Endothelial cell of hepatic sinusoid (primary cell): ENCODE measurements around the gene BET1L.

Experiments used
- in situ Hi-C: cut with HindIII; loops from 2 replicates; pipeline ENCODE4 v1.10.0; 2017; ENCODE audit warnings: low sequenced_read_pairs

The BET1L gene

DNA sequence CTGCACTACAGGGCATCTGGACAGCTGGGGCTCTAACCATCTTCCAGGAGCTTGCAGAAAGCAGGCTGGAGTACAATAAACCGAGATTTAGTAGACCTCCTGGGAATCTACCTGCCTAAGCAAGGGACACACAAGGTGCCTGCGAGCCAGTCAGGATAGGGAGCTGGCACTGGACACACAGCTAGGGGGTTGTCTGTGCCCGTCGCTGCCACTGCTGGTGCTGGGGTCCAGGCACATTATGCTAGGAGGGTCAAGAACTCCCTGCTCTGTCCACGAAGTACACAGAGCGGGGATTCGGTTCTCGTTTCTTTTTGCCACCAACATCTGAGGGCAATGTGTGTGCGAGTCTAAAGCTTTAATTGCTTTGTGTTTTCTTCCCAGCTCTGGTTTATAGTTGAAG, 4.5 kb upstream of the BET1L start:
- in situ Hi-C loops: no loop called here

DNA sequence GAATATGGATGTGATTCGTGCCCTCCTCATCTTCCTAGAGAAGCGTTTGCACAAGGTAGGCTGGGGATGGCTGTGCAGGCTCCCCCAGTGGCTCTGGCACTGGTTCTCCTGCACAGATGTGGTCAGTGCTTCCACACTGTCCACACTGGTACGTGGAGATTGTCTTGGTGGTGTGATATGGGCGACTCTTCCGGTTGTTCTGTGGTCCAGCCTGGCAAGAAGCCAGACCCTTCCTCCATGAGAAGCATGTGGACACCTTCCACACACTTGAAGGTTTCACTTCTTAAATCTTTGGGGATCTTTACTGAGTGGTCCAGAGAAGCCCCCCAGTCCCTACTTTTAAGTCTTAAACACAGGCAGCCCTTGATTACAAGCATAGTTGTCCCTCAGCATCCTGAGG, 4.1 kb upstream of the BET1L start:
- in situ Hi-C loops: no loop called here

DNA sequence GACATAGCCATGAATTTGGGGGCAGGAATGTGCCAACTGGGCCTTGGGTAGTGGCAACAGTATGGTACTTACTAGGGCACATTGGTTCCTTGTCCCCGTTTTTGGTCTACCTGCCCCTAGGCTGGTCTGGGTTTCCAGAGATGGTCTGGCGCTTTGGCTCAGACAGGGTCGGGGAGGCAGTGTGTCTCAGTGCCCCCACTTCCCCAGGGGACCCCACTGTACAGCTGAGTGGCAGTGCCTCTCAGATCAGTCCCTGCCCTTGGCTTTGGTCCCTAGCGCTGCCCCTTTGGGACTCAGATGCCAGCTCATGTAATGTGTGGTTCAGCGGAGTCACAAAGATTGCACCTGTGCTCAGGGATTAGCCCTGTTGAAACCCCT, 3.6 kb upstream of the BET1L start:
- in situ Hi-C loops: no loop called here

GRCh38 chr11:210122-210802, 3.1 kb upstream of the BET1L start:
- in situ Hi-C loops: no loop called here

- in situ Hi-C loops: no loop called here
These were observed 2.3 kb upstream of the BET1L start for GRCh38 chr11:209275-210121.

DNA sequence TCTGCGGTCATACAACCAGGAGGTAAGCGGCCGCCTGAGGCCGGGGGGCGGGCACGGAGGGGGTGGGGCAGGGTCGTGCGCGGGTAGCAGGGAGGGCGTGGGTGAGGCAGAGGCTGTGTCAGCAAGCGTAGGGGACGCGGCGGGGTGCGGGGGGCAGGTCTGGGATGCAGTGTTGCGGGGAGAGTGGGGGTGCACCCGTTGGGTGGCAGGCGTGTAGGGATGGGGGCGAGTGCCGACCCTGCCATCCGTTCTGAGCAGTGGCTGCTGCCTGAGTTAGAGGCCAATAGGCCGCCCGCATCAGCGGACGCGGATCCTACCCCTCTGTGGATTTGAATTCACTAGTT, 1.7 kb upstream of the BET1L start:
- in situ Hi-C loops: no loop called here

- in situ Hi-C loops: no loop called here
These were observed 1.1 kb upstream of the BET1L start for GRCh38 chr11:208181-208916.

DNA sequence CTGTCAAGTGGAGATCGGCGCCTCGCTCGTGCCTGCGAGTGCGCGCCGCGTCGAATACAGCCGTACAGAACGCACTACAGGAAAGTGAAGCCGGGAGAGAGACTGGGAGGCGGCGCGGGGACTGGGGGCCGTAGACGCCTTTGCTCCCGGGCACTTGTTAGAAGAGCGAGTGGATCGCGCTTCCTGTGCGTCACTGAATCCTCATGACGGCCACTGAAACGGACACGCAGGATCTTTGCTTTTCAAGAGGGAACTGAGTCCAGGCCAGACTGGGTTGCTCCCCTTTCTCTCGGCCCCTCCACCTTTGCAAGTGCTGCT, 623 bp upstream of the BET1L start:
- in situ Hi-C loops: no loop called here

DNA sequence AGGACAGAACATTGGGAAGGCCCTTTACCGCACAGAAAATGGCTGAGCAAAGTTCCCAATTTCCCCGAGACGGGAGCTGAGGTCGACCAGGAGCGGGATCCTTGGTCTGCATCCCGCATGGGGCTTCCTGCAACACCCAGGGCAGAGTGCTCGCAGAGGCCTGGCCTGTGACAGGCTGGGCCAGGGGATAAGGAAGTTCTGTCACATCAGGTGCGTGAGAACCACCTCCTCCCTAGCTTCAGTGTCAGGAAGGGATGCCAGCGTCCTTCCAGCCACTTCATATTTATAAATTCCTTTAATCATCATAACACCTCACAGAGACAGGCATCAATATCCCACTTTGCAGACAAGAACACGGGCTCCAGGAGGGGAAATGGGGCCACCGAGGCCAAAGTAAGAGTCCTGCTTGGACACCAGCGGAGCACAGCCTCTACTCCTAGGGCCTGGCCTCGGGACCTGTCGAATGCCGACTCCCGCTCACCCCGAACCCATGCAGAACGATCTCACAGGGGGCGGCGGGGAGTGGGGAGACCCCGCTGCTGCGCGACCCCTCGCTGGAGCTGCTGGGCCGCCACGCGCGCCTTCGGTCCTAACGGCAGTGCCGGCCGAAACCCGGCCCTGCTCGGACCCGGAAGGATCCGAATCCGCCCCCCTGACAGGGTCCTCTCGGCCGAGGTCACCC, 532 bp downstream of the BET1L start:
- in situ Hi-C loops: no loop called here

GRCh38 chr11:206002-206384, 1.2 kb downstream of the BET1L start:
- in situ Hi-C loops: no loop called here

GRCh38 chr11:205221-206001, 1.8 kb downstream of the BET1L start:
- in situ Hi-C loops: no loop called here

- in situ Hi-C loops: no loop called here
These were observed 2.6 kb downstream of the BET1L start for GRCh38 chr11:204587-205109.

DNA sequence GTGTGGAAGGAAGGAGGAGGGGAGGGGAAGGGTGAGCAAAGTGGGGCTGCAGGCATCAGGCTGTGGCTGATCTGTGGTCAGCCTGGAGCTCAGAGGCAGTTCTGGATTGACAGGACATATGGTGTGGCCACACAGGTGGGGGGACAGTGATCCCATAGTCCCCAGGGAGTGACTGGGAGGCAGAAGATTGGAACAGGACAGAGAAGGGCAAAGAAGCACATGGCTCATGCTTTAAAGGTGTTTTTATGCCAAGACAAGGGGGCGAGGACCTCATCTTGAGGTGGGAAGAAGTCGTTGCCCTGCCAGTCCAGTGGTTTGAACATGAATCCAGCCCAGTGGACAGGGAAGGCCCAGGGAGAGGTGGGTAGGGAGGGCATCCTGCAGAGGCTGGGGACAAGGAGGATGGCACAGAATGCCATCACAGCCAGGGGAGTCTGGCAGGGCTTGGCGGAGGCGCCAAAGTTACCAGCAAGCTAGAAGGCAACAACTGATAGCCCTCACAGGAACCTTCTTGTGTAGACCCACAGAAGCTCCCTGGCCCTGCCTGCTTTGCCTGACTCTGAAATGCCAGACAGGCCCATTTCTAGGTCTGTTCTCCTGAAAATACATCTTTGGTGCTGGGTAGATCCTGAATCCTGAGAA, 3.1 kb downstream of the BET1L start:
- in situ Hi-C loops: no loop called here

- in situ Hi-C loops: no loop called here
These were observed 3.9 kb downstream of the BET1L start for GRCh38 chr11:203056-203944.

GRCh38 chr11:202490-202889, 4.7 kb downstream of the BET1L start:
- in situ Hi-C loops: no loop called here

DNA sequence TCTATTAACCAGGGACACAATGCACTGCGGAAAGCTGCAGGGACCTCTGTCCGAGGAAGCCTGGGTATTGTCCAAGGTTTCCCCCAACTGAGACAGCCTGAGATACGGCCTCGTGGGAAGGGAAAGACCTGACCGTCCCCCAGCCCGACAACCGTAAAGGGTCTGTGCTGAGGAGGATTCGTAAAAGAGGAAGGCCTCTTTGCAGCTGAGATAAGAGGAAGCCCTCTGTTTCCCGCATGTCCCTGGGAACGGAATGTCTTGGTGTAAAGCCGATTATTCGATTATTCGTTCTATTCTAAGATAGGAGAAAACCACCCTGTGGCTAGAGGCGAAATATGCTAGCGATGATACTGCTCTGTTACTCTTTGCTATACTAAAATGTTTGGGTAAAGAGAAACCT, 5.2 kb downstream of the BET1L start:
- in situ Hi-C loops: no loop called here

- in situ Hi-C loops: no loop called here
These were observed 6.8 kb downstream of the BET1L start for GRCh38 chr11:200224-201003.

- in situ Hi-C loops: no loop called here
These were observed 7.4 kb downstream of the BET1L start for GRCh38 chr11:199782-200181.
